Coronary artery (tissue), 2 donors: ENCODE measurements around the gene SLC28A1.
"Not testable (repeated sequence)": the region's sequence is repeated elsewhere in the genome, so short reads cannot be mapped to it uniquely, and the experiment has no call there.

Experiments
- DNase-seq: peaks from one replicate; pipeline ENCODE4 v3.0.0-alpha.2; 2017; ENCODE audit warnings: low spot score
- H3K27ac ChIP-seq, 2 donors: fragments of 200-600 bp; sonication (generic); one replicate each; pipeline ENCODE4 v1.5.1; 2016 to 2019
- H3K4me3 ChIP-seq: fragments of 200-600 bp; sonication (generic); 2 replicates; pipeline ENCODE4 v1.5.1; 2016; ENCODE audit warnings: mild to moderate bottlenecking, moderate library complexity
- CTCF ChIP-seq: fragments of 200-600 bp; sonication (generic); IDR thresholded peaks from one replicate; pipeline ENCODE4 v1.5.1; 2019; ENCODE audit warnings: antibody characterized with exemption

Gene SLC28A1

GRCh38 chr15:84915606-84915958 is 31.1 kb downstream of the SLC28A1 start:
- Histone ChIP-seq H3K27ac (peak overlapping the region; percentile 91 to 94), H3K4me3 (no peak overlapping the region)
- no peak for DNase-seq

GRCh38 chr15:84917452-84917851 is 33.0 kb downstream of the SLC28A1 start:
- TF ChIP-seq CTCF: no peak

More at GRCh38 chr15:84915606-84915958, 31.1 kb downstream of the SLC28A1 start:
- no peak for TF ChIP-seq CTCF

GRCh38 chr15:84919106-84919667 is 34.7 kb downstream of the SLC28A1 start:
- TF ChIP-seq CTCF: no peak
- no peak overlapping the region for H3K27ac ChIP-seq
- no peak overlapping the region for H3K4me3 ChIP-seq
- DNase-seq: no peak

More at GRCh38 chr15:84917452-84917851, 33.0 kb downstream of the SLC28A1 start:
- DNase-seq: no peak
- no peak overlapping the region for H3K27ac ChIP-seq
- H3K4me3 ChIP-seq: no peak overlapping the region

GRCh38 chr15:84921121-84921520 is 36.7 kb downstream of the SLC28A1 start:
- no peak for DNase-seq
- Histone ChIP-seq H3K4me3 (no peak overlapping the region), H3K27ac (no peak overlapping the region)
- no peak for TF ChIP-seq CTCF

- no peak for DNase-seq
- TF ChIP-seq CTCF: no peak
- H3K27ac ChIP-seq: no peak overlapping the region
- no peak overlapping the region for H3K4me3 ChIP-seq
These were observed 38.1 kb downstream of the SLC28A1 start for GRCh38 chr15:84922530-84922929.

- TF ChIP-seq CTCF: no peak
- no peak overlapping the region for H3K4me3 ChIP-seq
- DNase-seq: no peak
- peak overlapping the region in 1 of 2 donors; percentile 52 for H3K27ac ChIP-seq
These were observed 39.7 kb downstream of the SLC28A1 start for GRCh38 chr15:84924077-84924731.

GRCh38 chr15:84924821-84925569 is 40.5 kb downstream of the SLC28A1 start:
- not testable (repeated sequence) for DNase-seq, H3K4me3 ChIP-seq
- peak overlapping the region in 1 of 2 donors; percentile 67 for H3K27ac ChIP-seq
